NT2/D1 (cell line): ENCODE results near the gene ANKRD28.

Experiments used
- SUZ12 ChIP-seq: IDR thresholded peaks from 2 replicates; pipeline ENCODE4 v1.6.1; 2011; ENCODE audit not compliant: insufficient read length, insufficient read depth; ENCODE audit errors: extremely low read depth
- YY1 ChIP-seq: IDR thresholded peaks from 2 replicates; pipeline ENCODE4 v1.6.1; 2011; ENCODE audit not compliant: insufficient read length, insufficient read depth
- ZNF274 ChIP-seq: IDR thresholded peaks from 2 replicates; pipeline ENCODE4 v1.6.1; 2011; ENCODE audit warnings: mild to moderate bottlenecking, low read depth, low read length

DNA sequence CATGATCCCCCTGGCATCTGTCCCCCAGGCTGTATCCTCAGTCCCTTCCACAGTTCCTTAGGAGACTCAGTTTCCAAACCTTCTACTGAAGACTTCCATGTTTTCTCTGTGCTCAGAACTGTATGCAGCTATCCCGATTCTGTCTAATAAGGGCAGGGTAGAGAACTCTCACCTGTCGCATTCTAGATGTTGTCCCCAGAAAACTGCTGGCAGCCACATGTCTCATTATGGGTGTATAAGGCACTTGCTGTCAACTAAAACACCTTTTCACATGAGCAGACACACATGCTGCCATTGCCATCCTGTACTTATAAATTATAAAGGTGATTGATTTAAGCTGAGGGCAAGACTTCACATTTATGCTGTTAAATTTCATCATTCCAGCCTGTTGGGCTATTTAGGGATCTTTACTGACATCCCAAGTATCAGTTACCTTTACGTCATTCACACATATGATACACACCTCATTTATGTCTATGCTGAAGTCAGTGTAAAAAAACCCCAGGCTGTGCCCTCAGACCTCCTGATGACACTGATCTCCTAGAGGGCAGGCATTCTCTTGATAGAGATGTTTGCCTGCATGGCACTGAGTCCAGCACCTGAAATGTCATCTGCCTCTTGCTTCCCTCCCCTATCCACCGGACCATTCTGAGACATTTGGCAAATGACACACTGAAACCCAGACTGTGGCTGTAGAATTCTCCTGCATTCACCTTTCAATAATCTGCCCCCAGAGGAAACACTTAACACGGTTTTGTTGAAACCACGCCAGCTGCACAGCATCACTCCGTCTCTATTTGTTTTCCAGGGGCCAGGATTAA is 160.4 kb downstream of the ANKRD28 start:
- no peak for TF ChIP-seq YY1
- TF ChIP-seq SUZ12: no peak
- no peak for TF ChIP-seq ZNF274
